GM06990 (cell line): ENCODE data around the gene OR1J1.

ENCODE experiments used
- DNase-seq: peaks from one replicate; pipeline ENCODE4 v3.0.0-alpha.2; 2011; ENCODE audit not compliant: insufficient read length; ENCODE audit errors: extremely low read depth
- H3K27me3 ChIP-seq: replicated peaks from 2 replicates; pipeline ENCODE4 v1.6.0; 2011; ENCODE audit warnings: low read length; ENCODE audit not compliant: control insufficient read depth, insufficient read depth
- H3K36me3 ChIP-seq: 2 replicates; pipeline ENCODE4 v1.5.1; 2011; ENCODE audit warnings: low read length; ENCODE audit not compliant: control insufficient read depth, insufficient read depth
- H3K4me3 ChIP-seq: replicated peaks from 2 replicates; pipeline ENCODE4 v1.5.1; 2011; ENCODE audit warnings: low read depth, mild to moderate bottlenecking, control low read depth, low read length
- TF ChIP-seq, protein P1 (sequence below): IDR thresholded peaks from 2 replicates; pipeline ENCODE4 v1.5.1; 2011; ENCODE audit warnings: low read length, control low read depth, mild to moderate bottlenecking, inconsistent platforms; ENCODE audit not compliant: insufficient read depth, poor library complexity, severe bottlenecking

The OR1J1 gene

DNA sequence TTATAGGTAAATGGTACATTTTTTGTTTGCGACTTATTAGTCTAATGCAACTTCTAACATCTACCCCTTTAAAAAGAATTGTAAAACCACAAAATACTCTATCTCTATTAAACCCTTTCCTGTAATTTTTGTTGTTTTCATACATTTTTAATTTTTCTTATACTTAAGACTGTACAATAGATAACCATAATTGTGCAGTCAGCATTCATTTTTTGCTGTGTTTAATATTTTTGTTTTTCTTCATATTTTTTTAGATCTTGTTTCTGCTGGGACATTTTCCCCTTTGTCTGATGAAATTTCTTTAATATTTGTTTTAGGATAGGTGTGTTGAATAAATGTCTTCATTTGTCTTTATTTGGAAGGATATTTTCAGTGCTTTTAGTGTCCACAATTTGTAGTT, 19.9 kb downstream of the OR1J1 start:
- no peak overlapping the region for H3K4me3 ChIP-seq
- H3K27me3 ChIP-seq, result no peaks in the 10 kb centered on the region
- TF ChIP-seq, protein P1, sequence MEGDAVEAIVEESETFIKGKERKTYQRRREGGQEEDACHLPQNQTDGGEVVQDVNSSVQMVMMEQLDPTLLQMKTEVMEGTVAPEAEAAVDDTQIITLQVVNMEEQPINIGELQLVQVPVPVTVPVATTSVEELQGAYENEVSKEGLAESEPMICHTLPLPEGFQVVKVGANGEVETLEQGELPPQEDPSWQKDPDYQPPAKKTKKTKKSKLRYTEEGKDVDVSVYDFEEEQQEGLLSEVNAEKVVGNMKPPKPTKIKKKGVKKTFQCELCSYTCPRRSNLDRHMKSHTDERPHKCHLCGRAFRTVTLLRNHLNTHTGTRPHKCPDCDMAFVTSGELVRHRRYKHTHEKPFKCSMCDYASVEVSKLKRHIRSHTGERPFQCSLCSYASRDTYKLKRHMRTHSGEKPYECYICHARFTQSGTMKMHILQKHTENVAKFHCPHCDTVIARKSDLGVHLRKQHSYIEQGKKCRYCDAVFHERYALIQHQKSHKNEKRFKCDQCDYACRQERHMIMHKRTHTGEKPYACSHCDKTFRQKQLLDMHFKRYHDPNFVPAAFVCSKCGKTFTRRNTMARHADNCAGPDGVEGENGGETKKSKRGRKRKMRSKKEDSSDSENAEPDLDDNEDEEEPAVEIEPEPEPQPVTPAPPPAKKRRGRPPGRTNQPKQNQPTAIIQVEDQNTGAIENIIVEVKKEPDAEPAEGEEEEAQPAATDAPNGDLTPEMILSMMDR, result no peak
- DNase-seq, result no peak
- no peaks in the 10 kb centered on the region for H3K36me3 ChIP-seq

DNA sequence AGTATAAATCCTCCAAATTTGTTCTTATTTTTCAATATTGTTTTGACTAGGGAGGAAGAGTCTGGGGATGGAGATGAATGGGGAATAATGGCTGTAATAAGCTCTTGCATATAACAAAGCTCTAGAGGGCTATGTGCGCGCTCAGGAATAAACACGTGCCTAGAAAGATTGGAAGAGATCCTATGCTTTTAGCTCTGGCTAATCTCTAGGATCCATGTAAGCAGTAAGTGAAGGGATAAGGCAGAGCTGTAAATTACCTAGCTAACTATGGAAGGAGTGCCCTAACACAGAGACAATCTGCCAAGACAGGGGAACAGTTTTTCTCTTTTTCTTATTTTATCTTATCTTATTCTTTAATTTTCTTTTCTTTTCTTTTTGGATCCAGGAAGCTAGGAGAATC, 21.6 kb downstream of the OR1J1 start:
- Histone ChIP-seq H3K4me3 (no peak overlapping the region), H3K27me3 (no peaks in the 10 kb centered on the region), H3K36me3 (no peaks in the 10 kb centered on the region)
- TF ChIP-seq, protein P1, result no peak
- DNase-seq, result no peak

DNA sequence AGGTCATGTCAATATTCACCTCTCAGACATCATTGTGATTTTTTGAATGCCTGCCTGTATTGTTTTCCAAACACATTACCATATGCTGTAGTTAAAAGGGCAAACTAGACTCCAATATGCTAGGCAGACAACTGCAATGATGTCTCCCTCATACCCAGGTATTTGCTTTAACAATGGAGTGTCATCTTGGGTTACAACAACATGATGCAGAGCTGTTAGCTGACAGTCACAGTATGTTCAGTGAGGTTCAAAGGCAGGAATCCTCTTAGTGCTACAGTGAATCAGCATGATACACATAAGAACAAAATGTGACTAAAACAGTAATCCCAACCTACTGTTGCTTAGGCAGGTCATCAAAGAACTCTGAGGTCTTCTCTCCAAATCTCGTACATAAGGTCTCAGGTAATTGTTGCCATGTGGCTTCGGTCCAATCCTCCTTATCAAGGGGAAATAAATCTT, 24.0 kb downstream of the OR1J1 start:
- Histone ChIP-seq H3K27me3 (no peaks in the 10 kb centered on the region), H3K36me3 (no peaks in the 10 kb centered on the region), H3K4me3 (no peak overlapping the region)
- DNase-seq, result no peak
- TF ChIP-seq, protein P1, result no peak

DNA sequence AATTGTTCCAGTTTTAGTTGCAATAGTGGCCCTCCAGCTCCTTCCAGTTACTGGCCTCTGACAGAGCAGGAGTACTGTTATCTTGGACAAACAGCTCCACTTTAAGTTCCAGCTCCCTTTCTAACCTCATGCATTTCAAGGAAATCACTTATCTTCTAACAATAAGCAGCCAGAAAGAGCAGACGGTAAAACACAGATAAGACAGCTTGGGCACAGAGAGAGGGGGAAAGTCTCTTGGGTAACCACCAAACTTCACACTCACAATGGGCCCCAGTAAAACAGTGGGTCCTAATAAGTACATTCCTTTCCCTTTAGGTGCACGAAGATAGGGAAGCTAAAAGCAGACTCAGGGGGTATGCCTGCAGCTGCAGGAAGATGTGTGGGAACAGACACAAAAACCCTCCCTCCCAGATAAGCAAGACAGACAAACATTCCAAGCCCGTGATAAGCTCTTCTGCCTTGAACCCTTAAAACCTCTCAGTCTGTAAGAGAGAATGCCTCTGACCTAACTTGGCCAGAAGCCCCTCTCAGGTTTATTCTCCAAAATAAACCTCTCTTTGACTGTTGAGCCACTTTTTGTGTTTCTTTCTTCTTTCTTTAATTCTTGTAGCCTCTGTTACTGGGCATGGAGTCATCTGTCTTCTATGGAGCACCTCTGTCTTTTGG, 30.8 kb downstream of the OR1J1 start:
- H3K4me3 ChIP-seq, result no peak overlapping the region
- DNase-seq, result no peak
- no peaks in the 10 kb centered on the region for H3K27me3 ChIP-seq
- no peaks in the 10 kb centered on the region for H3K36me3 ChIP-seq
- TF ChIP-seq, protein P1, result no peak

DNA sequence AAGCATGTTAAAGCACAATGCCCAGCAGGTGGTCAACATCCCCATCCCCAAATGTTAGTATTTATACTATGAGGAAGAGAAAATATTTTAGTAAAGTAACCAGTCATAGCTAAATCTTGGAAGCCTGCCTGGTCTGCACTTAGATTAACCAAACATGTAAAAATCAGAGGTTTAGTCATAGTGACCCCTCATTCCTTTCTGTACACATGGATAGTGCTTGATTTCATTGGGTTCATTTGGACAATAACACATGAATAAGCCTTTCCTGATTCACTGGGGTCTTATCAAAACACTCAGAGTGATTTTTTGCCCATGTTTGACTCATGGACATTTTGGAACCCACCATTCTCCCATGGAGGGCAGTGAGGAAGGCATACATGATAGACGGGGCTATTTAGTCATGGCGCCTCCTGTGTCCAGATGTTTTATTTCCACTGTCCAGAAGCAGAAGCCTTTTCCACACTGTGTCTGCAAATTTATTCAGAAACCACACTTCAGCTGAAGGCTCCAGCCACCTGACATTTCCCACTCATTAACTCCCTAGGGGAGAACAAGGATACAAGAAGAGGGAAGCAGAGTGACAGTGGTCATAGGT, 32.5 kb downstream of the OR1J1 start:
- DNase-seq, result no peak
- no peaks in the 10 kb centered on the region for H3K27me3 ChIP-seq
- TF ChIP-seq, protein P1, result no peak
- H3K36me3 ChIP-seq, result no peaks in the 10 kb centered on the region
- H3K4me3 ChIP-seq, result no peak overlapping the region
